ENCODE data around the gene IFI27.
"Not testable (repeated sequence)": the region's sequence is repeated elsewhere in the genome, so short reads cannot be mapped to it uniquely, and the experiment has no call there.

Gene IFI27

DNA sequence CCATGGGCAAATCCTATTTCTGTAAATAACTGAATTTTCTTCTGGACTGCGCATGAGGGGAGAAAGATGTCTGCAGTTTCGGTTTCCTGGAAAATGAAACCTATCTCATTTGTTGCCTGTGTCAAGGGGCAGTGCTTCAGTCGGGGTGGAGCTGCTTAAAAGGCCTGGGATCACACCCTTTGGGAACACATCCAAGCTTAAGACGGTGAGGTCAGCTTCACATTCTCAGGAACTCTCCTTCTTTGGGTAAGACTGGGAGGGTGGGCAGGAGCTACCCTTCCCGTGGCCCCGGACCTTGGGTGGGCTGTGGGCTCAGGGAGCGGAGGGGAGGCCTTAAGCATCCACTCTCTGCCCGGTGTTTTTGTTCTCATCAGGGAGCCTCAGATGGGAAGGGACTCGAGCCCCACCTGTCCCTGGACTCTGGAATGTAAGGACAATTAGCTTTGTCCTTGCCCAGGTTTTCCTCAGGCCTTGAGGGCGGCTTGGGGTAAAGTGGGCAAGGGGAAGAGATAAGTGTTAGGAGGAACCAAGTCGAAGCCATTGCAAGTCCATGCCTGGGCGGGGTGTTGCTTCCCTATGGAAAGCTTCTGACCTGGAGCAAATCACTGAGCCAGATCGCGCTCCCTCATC lies at the start of gene IFI27:
Gene IFI27, plus strand, starts transcription at position 185 of the 630 bp plus-strand sequence.
- no peak for FAIRE-seq

DNA sequence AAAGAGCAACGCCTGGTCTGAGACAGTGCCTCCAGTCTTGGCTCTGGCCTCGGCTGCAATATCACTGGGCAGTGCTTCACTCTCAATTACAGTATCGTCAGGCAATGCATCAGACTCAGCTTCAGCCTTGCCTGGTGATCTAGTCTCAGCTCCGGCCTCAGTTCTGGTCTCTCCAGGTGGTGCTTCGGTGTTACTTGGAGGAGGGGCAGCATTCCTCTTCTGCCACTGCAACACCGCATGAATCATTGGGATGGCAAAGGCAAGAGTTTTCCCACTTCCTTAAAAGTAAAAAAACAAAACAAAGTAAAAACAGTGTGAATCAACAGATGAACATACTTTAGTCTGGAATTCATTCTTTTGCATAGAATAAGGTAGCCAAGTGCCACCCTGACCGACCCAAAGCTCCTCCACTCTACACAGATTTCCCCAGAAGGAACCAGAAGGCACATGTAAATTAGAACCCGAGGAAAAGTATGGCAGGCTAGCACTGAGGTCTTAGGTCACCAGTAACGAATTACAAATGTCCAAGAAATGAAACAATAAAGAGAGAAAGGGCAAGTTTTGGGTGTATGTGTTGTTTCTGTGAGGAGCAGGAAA lies 48.1 kb upstream of the IFI27 start:
- FAIRE-seq, result no peak

DNA sequence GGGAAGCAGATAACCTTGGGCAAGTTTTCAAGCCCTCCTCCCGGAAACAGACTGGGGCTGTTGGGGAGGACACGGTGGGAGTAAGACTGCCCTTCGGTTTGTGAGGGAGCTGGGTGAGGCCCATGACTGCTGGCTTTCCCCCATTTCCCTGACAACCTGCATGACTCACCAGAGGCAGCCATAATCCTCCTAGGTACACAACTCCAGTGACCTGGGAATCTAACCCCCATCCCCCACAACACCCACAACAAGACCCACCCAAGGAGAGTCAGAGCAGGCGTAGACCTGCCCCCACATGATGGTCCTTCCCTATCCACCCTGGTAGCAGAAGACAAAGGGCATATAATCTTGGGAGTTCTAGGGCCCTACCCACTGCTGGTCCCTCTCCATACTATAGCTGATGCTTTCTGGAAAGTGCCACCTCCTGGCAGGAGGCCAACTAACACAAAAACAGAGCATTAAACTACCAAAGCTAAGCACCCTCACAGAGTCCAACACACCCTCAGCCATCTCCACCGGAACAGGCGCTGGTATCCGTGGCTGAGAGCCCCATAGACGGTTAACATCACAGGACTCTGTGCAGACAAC lies 44.4 kb upstream of the IFI27 start:
- FAIRE-seq, result no peak

DNA sequence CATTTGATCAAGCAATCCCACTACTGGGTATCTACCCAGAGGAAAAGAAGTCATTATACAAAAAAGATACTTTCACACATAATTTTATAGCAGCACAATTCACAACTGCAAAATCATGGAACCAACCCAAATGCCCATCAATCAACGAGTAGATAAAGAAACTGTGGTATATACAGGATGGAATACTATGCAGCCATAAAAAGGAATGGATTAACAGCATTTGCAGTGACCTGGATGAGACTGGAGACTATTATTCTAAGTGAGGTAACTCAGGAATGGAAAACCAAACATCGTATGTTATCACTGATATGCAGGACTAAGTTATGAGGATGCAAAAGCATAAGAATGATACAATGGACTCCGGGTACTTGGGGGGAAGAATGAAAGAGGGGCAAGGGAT lies 38.5 kb upstream of the IFI27 start:
- FAIRE-seq, result not testable (repeated sequence)

DNA sequence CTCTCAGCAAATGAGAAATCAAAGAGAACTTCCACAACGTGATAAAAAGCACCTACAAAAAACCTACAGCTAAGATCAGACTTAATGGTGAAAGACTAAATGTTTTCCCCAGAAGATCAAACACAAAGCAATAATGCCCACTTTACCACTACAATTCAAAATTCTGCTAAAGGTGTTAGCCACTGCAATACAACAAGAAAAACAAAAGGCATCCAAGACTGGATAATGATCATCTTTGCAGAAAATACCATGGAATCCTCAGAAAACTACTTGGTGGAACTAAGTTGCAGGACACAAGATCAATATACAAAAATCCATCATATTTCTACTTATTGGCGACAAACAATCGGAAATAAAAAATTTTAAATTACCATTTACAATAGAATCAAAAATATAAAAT lies 36.0 kb upstream of the IFI27 start:
- FAIRE-seq, result no peak

DNA sequence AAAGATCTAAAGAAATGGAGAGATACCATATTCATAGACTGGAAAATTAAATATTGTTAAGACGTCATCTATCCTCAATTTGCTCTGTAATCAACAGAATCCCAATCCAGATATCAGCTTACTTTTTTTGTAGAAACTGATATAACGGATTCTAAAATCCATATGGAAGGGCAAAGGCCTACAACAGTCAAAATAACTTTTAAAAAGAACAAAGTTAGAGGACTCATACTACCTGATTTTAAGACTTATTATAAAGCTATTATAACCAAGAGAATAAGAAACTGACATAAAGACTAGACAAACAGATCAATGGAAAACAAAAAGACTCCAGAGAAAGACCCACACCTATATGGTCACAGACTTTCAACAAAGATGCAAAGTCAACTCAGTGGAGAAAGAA lies 35.5 kb upstream of the IFI27 start:
- FAIRE-seq, result no peak

DNA sequence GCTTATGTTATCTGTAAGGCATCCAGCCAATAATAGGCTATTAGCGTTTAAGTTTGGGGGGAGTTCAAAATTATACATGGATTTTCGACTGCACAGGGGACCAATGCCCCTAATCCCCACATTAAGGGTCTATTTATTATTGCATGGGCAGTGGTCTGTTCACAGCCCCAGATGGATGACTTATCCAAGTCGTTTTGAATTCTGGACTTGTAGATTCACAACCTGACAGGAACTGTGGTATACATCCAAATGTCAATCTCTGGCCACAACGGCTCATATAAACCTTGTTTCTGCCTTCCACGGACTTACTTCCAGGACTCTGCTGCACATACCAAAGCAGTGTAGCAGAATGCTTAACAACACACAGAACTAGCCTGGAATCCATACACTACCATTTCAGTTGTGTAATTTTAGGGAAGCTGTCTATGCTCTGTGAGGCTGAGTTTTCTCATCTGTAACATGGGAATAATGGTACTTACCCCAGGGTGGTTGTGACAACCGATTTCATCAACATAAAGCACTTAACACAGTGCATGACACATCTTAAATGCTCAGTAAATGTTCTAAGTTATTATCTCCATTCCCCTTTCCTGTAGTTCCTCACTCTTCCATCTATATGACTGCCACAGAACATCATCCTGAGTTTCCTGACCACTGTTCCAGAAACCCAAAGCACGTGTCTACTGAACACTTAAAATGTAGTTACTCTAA lies 33.3 kb upstream of the IFI27 start:
- FAIRE-seq, result no peak

DNA sequence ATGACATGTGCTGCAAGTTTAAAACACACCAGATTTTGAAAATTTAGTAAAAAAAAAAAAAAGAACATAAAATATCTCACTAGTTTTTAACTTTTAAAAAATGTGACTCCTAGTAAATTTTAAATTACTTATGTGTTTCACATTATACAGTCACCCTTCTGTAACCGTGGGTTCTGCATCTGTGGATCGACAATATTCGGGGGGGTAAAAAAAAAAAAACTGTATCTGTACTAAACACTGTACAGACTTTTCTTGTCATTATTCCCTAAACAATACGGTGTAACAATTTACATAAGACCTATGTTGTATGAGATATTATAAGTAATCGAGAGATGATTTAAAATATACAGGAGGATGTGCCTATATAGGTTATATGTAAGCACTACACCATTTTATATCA lies 32.7 kb upstream of the IFI27 start:
- FAIRE-seq, result no peak

DNA sequence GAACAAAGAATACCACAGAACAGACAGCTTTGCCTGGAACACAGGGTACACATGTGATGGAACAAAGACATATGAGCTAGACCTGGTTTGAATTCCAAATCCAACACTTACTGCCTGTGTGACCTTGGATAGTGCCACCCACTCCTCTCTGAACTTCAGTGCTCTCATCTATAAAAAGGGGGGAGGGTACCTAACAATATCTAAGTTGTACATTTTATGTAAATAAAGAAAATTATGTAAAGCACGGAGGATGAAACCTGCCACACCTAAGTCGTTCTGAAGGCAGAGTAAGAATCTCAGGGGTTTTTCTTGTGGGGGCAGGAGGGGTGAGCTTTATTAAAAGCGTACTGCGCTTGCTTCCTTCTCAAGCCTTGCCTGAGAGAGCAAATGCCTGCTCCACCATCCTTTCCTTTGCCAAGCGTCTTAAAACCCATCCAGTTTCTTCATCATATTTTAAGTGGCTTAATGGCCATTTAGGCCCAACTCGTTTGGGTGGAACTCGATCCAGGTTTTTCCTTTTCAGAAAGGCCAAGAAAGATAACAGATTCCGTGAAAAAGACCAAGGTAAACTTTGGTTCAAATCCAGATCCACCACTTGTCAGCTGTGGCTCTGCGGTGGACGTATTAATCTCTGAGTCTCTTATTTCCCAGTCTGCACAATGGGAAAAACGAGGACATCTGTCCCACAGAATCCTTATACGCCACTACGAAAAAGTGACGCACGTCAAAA lies 30.5 kb upstream of the IFI27 start:
- no peak for FAIRE-seq

DNA sequence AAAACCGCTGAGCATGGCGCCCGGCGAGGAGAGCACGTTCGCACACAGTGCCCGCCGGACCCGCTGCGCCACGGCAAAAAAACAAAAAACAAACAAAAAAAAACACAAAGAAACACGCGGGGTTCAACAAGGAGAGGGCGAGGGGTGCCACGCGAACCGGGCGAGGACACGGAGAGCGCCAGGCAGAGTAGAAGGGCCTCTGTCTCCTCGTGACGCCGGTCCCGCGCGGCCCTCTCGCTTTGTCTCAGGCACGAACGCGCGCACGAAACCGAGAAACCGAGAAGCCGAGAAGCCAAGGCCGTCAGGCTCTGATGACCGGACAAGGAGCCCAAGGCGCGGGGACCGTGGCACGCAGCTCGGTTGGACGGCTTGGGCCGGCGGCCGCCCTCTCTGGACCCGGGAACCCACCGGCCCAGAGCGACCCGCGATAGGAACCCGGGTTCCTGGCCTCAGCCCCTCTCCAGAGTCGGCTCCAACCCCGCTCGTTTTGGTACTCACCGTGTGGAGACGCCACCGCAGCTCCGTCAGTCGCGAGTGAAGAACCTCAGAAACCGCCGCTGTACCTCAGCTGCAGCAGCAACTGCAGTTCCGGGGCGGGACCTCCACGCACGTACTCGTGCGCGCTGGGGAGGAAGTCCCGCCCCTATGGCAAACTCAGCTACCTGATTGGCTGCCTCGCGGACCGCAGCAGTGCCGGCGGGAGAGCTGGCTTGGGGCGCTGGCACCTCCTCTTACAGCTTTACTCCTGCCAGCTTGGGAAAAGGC lies 29.7 kb upstream of the IFI27 start, which contains the start of the genes DDX24 and IFI27L1:
Gene DDX24, minus strand, starts transcription at position 582 of the 765 bp plus-strand sequence. CDS start 1,460 bp downstream, outside the sequence.
Gene IFI27L1, plus strand, starts transcription at position 690 of the 765 bp plus-strand sequence. CDS start 15,628 bp downstream, outside the sequence.
- no peak for FAIRE-seq

DNA sequence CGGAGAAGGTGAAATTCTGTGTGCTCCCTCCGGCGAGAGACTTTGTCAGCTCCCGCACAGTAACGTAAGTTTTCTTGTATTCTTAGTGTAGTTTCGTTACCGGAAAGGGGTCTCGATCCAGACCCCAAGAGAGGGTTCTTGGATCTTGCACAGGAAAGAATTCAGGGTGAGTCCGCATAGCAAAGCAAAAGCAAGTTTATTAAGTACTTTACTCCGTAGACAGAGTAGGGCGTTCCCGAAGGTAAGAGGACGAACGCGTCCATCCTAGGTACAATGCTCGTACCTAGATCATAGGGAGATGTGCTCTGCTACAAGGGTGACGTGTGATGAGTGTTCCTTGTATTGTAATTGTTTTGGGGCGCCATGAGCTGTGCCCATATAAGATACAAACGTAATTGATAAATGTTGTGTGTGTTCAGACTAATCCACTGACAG lies 29.1 kb upstream of the IFI27 start:
- FAIRE-seq, result no peak

DNA sequence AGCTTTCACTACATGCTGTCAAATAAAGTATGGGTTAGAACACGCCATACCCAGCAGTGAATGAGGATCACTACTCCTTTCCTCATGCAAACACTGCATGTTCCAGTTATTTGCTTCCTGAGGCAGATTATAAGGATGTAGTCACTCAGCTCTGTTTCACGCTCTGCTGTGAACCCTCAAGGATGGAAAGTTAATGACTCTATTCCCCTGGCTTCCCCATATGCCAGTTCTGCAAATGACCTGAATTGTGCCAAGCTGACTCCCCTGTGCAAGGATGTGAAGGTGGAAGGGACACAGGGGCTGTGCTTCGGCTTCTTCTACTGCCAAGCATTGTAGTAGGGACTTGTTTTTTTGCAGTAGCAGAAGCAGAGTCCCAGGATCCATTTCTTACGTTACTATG lies 22.6 kb upstream of the IFI27 start:
- no peak for FAIRE-seq

DNA sequence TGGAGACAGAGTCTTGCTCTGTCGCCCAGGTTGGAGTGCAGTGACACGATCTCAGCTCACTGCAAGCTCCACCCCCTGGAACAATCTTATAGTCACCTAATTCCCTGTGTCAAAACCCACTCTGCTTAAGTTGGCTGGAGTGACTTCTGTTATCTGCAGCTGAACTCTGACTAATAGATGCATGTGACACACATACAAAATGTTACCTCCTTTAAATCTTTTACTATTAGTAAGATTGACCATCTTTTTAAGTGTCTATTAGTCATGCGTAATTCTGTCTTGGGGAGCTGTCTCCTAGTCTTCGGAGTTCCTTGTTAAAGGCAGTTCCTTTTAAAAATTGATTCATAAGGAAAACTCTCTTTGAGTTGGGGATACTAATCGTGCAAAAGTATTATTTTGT lies 22.0 kb upstream of the IFI27 start:
- FAIRE-seq, result no peak

DNA sequence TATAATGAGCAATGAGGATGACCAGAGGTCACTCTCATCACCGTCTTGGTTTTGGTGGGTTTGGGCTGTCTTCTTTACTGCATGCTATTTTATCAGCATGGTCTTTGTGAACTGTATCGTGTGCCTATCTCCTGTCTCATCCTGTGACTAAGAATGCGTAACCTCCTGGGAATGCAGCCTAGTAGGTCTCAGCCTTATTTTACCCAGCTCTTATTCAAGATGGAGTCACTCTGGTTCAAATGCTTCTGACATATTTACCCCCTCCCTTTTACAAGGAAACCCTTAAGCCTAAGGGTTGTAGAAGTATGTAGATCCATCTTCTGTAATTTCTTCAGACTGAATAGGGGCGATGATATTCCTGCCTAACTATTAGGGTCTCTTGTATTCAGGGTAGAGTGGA lies 21.1 kb upstream of the IFI27 start:
- FAIRE-seq, result no peak

DNA sequence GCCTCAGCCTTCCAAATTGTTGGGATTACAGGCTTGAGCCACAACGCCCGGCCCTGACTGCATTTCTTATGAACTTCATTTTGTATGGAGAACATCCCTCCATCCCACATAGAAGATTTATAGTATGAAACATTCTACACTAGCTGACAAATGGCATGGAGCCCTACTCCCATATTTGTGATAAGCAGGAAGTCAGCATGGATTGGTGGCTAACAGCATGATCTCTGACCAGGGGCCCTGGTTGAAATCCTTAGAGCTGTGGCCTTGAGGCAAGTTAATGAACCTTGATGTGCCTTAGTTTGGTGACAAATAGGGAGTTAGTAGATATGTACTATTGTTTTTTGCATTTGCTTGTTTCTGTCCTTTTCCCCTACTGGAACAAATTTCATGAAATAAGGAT lies 17.1 kb upstream of the IFI27 start:
- FAIRE-seq, result no peak

DNA sequence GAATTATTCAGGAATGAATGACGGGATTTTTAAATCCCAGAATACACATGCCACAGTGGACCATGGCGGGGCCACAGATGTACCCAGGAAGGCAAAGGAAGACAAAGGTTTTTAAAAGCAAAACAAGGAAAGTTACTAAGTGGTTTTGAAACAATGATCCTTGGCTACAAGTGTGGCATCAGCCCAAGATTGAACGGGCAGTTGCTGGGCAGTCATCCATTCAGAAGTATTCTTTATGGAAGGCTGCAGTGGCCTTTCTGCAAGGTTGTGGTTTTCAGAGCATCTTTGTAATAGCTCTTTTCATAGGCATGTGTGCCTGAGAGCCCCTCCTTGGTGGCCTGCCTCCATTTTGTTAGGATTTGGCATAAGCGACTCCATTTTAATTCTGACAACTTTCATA lies 13.4 kb upstream of the IFI27 start:
- no peak for FAIRE-seq

DNA sequence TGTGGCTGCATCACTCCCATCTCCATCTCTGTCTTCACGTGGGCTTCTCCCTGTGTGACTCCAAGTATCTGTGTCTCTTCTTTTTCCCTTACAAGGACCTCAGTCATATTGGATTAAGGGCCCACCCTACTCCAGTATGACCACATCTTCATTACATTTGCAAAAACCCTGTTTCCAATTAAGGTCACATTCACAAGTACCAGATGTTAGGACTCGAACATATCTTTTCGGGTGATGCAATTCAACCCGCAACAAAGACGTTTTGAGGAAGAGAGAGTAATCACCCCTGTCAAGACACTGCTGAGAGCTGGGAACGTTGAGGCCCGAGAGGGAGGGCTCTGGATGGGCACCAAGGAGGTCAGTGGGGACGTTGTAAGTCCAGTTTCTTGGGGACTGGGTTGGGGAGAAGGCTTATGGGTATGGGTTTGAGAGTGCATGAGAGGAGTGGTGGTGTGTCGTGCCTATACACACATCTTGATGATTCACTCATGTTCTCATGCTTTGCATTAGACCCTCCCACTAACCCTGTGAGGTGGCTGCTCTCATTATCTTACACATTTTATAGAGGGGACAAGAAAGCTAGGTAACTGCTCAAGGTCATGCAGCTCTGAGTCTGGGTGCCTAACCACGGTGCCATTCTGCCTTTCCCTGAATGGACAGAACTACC lies 12.1 kb upstream of the IFI27 start:
- FAIRE-seq, result no peak

DNA sequence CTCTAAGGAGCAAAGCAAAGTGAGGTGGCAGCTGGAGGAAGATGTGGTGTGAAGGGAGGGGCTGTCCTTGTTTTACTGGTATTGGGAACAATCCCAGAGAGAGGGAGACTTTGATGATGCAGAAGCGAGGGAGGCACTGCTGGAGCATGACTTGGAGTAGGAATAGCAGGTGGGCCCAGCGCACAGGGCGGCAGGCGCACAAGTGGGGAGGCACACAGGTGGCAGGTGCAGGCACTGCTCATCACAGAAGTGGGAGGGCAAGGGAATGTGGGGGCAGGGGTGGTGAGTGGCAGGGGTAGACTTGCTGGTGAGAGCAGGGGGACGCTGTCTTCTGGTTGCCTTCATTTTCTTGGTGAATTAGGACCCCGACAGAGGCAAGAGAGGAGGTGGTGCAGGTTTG lies 11.5 kb upstream of the IFI27 start:
- FAIRE-seq, result no peak

DNA sequence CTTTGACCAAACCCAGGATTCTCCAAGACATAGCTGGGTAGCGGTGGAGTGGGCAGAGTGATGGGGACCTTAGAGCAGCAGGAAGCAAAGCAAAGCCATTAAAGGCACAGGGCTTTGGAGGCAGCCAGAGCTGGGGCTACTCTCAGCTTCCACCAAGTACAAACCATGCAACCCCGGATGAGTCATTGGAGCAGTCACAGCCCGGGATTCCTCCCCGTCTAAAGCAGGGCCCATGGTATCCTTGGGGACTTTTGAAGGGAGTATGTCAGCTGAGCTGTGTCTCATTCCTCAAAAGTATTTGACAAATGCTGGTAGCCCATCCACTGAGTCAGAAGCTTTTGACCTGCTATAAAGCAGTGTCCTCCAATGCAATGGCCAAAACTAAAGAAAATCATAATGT lies 9.7 kb upstream of the IFI27 start:
- no peak for FAIRE-seq

DNA sequence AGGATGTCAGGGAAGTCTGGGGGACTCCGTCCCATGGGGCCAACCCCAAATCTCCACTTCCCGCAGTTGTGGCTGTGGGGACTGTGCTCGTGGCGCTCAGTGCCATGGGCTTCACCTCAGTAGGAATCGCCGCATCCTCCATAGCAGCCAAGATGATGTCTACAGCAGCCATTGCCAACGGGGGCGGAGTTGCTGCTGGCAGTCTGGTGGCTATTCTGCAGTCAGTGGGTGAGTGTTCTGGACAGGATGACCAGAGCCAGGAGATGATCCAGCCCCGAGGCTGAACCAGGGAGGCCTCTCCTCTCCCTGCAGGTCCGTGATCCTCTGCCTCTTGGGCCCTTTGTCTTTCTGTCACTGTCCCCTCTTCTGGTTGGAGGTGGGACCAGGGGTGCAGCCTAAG lies 8.8 kb upstream of the IFI27 start:
- FAIRE-seq, result no peak

DNA sequence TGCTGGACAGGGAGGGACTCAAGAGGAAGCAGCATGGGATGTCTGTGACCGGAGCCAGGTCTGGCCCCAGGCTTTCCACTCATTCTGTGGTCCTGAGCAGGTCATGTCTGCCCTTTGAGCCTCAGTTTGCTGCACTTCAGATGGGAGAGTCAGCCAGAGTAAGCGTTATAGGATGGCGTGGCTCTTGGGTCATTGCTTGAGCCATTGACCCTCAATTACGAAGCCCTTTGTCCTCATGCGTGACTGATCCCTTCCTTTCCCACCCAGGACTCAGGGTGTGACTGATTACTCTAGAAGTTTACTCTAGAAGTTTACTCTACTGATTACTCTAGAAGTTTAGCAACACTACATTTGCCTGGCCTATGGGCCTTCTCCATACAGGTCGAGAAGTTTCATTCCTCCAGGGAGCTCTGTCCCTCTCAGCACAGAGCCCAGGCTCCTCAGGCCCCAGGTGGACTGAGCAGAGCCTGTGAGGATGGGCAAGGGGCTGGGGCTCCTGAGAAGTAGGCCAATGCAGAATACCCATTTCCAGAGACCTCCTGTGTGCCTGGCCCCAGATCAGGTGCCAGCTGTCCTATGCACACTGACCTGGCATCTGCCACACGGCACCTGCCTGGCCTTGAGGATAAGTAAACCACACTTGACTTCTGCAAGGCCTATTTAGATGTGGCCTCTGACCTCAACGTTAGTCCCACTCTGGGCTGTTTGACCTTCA lies 7.6 kb upstream of the IFI27 start:
- no peak for FAIRE-seq
